HepG2 (cell line): ENCODE results near the gene CDK13. TPM values are rescaled to one million over a fixed set of nuclear protein-coding genes. Genes with fewer than 3 reads are reported as not detected.

Experiments used
- ADNP ChIP-seq: sonication (generic); formaldehyde crosslinking; IDR thresholded peaks from 2 replicates; pipeline ENCODE4 v1.4.0; 2020; ENCODE audit warnings: missing genetic modification reagents
- DPF2 ChIP-seq: sonication (generic); formaldehyde crosslinking; IDR thresholded peaks from 2 replicates; pipeline ENCODE4 v1.4.0; 2020; ENCODE audit warnings: mild to moderate bottlenecking, low read depth, missing genetic modification reagents, borderline replicate concordance
- ESRRA ChIP-seq: sonication (generic); formaldehyde crosslinking; IDR thresholded peaks from 2 replicates; pipeline ENCODE4 v1.5.1; 2020; ENCODE audit warnings: mild to moderate bottlenecking, low read depth, missing genetic modification reagents
- STAT5B ChIP-seq: sonication (generic); formaldehyde crosslinking; IDR thresholded peaks from 2 replicates; pipeline ENCODE4 v1.4.0; 2020; ENCODE audit warnings: missing genetic modification reagents
- TBX3 ChIP-seq: fragments of 450-650 bp; IDR thresholded peaks from 2 replicates; pipeline ENCODE4 v1.6.1; 2017; ENCODE audit warnings: antibody characterized with exemption, mild to moderate bottlenecking, inconsistent platforms, borderline replicate concordance
- TSC22D2 ChIP-seq: sonication (generic); formaldehyde crosslinking; IDR thresholded peaks from 2 replicates; pipeline ENCODE4 v1.5.1; 2020; ENCODE audit warnings: missing genetic modification reagents, mild to moderate bottlenecking, borderline replicate concordance
- ZNF10 ChIP-seq: sonication (generic); formaldehyde crosslinking; IDR thresholded peaks from 2 replicates; pipeline ENCODE4 v1.4.0; 2020; ENCODE audit warnings: mild to moderate bottlenecking, low read depth, missing genetic modification reagents, borderline replicate concordance
- ZNF260 ChIP-seq: sonication (generic); formaldehyde crosslinking; IDR thresholded peaks from 2 replicates; pipeline ENCODE4 v1.4.0; 2020; ENCODE audit warnings: missing genetic modification reagents, low read depth, mild to moderate bottlenecking, borderline replicate concordance
- ZNF430 ChIP-seq: sonication (generic); formaldehyde crosslinking; IDR thresholded peaks from 2 replicates; pipeline ENCODE4 v1.9.0; 2021; ENCODE audit warnings: mild to moderate bottlenecking, missing genetic modification reagents
- ZNF616 ChIP-seq: sonication (generic); formaldehyde crosslinking; IDR thresholded peaks from 2 replicates; pipeline ENCODE4 v1.5.0; 2020; ENCODE audit warnings: low read depth, mild to moderate bottlenecking, missing genetic modification reagents
- ZNF782 ChIP-seq: sonication (generic); formaldehyde crosslinking; IDR thresholded peaks from 2 replicates; pipeline ENCODE4 v1.4.0; 2020; ENCODE audit warnings: missing genetic modification reagents, mild to moderate bottlenecking, borderline replicate concordance
- ZSCAN22 ChIP-seq: sonication (generic); formaldehyde crosslinking; IDR thresholded peaks from 2 replicates; pipeline ENCODE4 v1.4.0; 2020; ENCODE audit warnings: mild to moderate bottlenecking, missing genetic modification reagents
- polyA plus RNA-seq, 8 experiments: library from polyadenylated mRNA; depleted of rRNA in 3 of 8; stranded (reverse) in 7 of 8; unstranded in 1 of 8; fragments of >200 nt; fragmentation: Illumina TruSeq in 4 of 8; extraction: Trizol in 4 of 8; gene quantifications; 2 replicates each; pipeline versions ENCODE4 v1.2.1 to v1.2.3, GENCODE V29; 2011 to 2016; ENCODE audit warnings: low read depth in 4 of 8, missing spikeins in 1 of 8, mixed read lengths in 1 of 8; ENCODE audit not compliant: insufficient read depth in 1 of 8
- total RNA-seq, 5 experiments: library from RNA; depleted of rRNA; stranded (reverse); fragments of >200 nt; fragmentation: Illumina TruSeq; extraction: Trizol; gene quantifications; 2 replicates each; pipeline ENCODE4 v1.2.3, GENCODE V29; 2016; ENCODE audit warnings: low read depth in 1 of 5
- TF ChIP-seq, protein P1 (sequence below), 2 experiments: sonication (generic) in 1 of 2; formaldehyde crosslinking in 1 of 2; IDR thresholded peaks; 2 replicates each; pipeline versions ENCODE4 v1.6.1 to v1.9.0; 2014 to 2022; ENCODE audit warnings: antibody characterized with exemption in 1 of 2, borderline replicate concordance in 1 of 2, inconsistent platforms in 1 of 2, low read depth in 1 of 2, missing genetic modification reagents in 1 of 2
- TF ChIP-seq, protein P2 (sequence below): sonication (generic); formaldehyde crosslinking; IDR thresholded peaks from 2 replicates; pipeline ENCODE4 v1.4.0; 2020; ENCODE audit warnings: mild to moderate bottlenecking, missing genetic modification reagents
- TF ChIP-seq, protein P3 (sequence below): sonication (generic); formaldehyde crosslinking; IDR thresholded peaks from 2 replicates; pipeline ENCODE4 v1.8.0; 2022; ENCODE audit warnings: missing genetic modification reagents, mild to moderate bottlenecking, inconsistent platforms, borderline replicate concordance
- TF ChIP-seq, protein P4 (sequence below): sonication (generic); formaldehyde crosslinking; IDR thresholded peaks from 2 replicates; pipeline ENCODE4 v1.4.0; 2020; ENCODE audit warnings: missing genetic modification reagents, mild to moderate bottlenecking, borderline replicate concordance
- TF ChIP-seq, protein P5 (sequence below): sonication (generic); formaldehyde crosslinking; IDR thresholded peaks from 2 replicates; pipeline ENCODE4 v1.8.1; 2022; ENCODE audit warnings: low read depth, mild to moderate bottlenecking, missing genetic modification reagents

CDK13 gene
- total and polyA plus RNA-seq, 2 of the 13 experiments (the other 11 are each of a cell fraction or from before 2014, with no cell fraction given): 21.0 to 40.9 TPM

DNA sequence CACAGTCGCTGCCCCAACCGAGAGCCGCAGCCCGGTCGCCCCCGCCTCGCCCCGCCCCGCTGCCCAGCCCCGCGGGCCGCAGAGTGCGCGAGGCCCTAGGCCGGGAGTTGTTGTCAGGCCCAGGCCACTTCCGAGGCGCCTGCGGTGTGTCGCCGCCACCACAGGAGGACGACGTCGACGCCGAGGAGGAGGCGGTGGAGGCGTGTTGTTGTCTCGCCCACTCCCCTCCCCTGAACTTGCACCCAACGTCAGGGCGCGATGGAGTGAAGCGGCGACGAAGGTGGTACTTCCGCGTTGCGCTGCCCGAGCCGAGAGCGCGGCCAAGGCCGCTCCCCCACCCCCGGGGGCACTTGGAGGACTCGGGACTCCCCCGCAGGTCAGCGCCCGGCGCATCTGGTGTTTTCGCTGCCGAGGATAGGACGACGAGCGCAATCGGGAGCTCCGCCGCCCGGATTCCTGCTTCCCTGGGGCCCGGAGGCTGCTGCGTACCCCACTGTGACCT, at the start of gene CDK13 (continued):
- TF ChIP-seq, protein P1, sequence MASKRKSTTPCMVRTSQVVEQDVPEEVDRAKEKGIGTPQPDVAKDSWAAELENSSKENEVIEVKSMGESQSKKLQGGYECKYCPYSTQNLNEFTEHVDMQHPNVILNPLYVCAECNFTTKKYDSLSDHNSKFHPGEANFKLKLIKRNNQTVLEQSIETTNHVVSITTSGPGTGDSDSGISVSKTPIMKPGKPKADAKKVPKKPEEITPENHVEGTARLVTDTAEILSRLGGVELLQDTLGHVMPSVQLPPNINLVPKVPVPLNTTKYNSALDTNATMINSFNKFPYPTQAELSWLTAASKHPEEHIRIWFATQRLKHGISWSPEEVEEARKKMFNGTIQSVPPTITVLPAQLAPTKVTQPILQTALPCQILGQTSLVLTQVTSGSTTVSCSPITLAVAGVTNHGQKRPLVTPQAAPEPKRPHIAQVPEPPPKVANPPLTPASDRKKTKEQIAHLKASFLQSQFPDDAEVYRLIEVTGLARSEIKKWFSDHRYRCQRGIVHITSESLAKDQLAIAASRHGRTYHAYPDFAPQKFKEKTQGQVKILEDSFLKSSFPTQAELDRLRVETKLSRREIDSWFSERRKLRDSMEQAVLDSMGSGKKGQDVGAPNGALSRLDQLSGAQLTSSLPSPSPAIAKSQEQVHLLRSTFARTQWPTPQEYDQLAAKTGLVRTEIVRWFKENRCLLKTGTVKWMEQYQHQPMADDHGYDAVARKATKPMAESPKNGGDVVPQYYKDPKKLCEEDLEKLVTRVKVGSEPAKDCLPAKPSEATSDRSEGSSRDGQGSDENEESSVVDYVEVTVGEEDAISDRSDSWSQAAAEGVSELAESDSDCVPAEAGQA (IDR thresholded peaks at IDR 0.05; ENCODE audit: low read depth): no peak
- TF ChIP-seq, protein P1 (CRISPR knock-in tag; IDR thresholded peaks at IDR 0.05; ENCODE audit: borderline replicate concordance): no peak
- TF ChIP-seq ZSCAN22 (CRISPR knock-in tag) (no peak), ZNF782 (no peak; the same call in 1 of the 2 replicates), ADNP (CRISPR knock-in tag) (no peak), STAT5B (CRISPR knock-in tag) (no peak), DPF2 (CRISPR knock-in tag) (no peak), ZNF10 (no peak), ZNF260 (CRISPR knock-in tag) (no peak), TSC22D2 (CRISPR knock-in tag) (no peak; the same call in 1 of the 2 replicates), ZNF430 (CRISPR knock-in tag) (no peak; the same call in 1 of the 2 replicates), ESRRA (CRISPR knock-in tag) (no peak), TBX3 (no peak), ZNF616 (CRISPR knock-in tag) (0 out of 2 replicates have a peak, but pooled peaks have one; percentile 49)
- TF ChIP-seq, protein P2, sequence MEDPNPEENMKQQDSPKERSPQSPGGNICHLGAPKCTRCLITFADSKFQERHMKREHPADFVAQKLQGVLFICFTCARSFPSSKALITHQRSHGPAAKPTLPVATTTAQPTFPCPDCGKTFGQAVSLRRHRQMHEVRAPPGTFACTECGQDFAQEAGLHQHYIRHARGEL: 0 out of 2 replicates have a peak, but pooled peaks have one; percentile 24
- TF ChIP-seq, protein P3, sequence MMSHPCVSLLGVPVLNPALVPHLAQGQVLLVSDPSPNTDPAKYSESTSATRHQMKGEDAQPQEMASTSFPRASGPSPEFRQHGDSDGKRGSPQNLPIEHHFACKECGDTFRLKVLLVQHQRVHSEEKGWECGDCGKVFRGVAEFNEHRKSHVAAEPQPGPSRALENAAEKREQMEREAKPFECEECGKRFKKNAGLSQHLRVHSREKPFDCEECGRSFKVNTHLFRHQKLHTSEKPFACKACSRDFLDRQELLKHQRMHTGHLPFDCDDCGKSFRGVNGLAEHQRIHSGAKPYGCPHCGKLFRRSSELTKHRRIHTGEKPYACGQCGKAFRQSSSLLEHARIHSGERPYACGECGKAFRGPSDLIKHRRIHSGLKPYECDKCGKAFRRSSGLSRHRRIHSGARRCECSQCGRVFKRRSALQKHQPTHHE (CRISPR knock-in tag): no peak
- TF ChIP-seq, protein P4, sequence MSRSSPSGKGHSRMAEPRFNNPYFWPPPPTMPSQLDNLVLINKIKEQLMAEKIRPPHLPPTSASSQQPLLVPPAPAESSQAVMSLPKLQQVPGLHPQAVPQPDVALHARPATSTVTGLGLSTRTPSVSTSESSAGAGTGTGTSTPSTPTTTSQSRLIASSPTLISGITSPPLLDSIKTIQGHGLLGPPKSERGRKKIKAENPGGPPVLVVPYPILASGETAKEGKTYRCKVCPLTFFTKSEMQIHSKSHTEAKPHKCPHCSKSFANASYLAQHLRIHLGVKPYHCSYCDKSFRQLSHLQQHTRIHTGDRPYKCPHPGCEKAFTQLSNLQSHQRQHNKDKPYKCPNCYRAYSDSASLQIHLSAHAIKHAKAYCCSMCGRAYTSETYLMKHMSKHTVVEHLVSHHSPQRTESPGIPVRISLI (CRISPR knock-in tag): peak; percentile 27; the same call in 1 of the 2 replicates
- TF ChIP-seq, protein P5, sequence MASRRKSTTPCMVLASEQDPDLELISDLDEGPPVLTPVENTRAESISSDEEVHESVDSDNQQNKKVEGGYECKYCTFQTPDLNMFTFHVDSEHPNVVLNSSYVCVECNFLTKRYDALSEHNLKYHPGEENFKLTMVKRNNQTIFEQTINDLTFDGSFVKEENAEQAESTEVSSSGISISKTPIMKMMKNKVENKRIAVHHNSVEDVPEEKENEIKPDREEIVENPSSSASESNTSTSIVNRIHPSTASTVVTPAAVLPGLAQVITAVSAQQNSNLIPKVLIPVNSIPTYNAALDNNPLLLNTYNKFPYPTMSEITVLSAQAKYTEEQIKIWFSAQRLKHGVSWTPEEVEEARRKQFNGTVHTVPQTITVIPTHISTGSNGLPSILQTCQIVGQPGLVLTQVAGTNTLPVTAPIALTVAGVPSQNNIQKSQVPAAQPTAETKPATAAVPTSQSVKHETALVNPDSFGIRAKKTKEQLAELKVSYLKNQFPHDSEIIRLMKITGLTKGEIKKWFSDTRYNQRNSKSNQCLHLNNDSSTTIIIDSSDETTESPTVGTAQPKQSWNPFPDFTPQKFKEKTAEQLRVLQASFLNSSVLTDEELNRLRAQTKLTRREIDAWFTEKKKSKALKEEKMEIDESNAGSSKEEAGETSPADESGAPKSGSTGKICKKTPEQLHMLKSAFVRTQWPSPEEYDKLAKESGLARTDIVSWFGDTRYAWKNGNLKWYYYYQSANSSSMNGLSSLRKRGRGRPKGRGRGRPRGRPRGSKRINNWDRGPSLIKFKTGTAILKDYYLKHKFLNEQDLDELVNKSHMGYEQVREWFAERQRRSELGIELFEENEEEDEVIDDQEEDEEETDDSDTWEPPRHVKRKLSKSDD (CRISPR knock-in tag): peak; percentile 44; the same call in 1 of the 2 replicates
